ENCODE measurements around the gene ERAP2.
"Not testable (repeated sequence)": the region's sequence is repeated elsewhere in the genome, so short reads cannot be mapped to it uniquely, and the experiment has no call there.

The ERAP2 gene

DNA sequence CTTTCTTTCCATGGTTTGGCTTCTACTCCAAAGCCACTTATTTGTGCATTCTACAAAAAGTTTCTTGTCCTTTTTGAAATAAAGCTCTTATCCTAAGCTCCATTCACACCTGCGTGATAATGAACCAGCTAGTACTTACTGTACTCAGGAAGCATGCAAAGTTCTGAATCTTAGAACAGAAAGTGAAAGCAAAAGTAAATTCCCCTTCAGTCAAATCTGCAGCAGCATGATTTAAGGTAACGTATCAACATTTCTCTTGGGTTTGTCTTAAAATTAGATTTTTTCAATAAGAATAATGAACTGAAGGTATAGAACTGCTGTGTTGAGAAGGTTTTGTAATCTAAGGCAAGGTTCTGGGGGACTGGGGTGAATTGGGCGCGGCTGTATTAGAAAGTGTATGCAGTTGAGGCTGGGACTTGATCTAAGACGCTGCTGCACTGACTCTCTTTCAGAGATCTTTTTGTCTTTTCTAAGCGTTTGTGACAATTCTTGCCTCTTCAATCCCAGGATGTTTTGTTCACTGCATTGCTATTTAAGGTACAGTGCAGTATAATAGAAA is at the start of gene ERAP2:
ERAP2 (plus strand) TSS at position 209 of the 559 bp plus-strand sequence. CDS start 3,186 bp downstream, outside the sequence.
- in situ Hi-C loops (cut with MboI; ENCODE audit: low sequenced_read_pairs) = loop anchor here (25.0 kb wide), 1 partner anchor 286 kb away; no protein-coding TSS in a partner anchor

GRCh38 chr5:96829297-96829696 is 47.0 kb upstream of the ERAP2 start:
- in situ Hi-C loops (cut with MboI; ENCODE audit: low sequenced_read_pairs) = no loop called here

GRCh38 chr5:96834016-96834415 is 42.3 kb upstream of the ERAP2 start:
- in situ Hi-C loops (cut with MboI; ENCODE audit: low sequenced_read_pairs) = no loop called here

DNA sequence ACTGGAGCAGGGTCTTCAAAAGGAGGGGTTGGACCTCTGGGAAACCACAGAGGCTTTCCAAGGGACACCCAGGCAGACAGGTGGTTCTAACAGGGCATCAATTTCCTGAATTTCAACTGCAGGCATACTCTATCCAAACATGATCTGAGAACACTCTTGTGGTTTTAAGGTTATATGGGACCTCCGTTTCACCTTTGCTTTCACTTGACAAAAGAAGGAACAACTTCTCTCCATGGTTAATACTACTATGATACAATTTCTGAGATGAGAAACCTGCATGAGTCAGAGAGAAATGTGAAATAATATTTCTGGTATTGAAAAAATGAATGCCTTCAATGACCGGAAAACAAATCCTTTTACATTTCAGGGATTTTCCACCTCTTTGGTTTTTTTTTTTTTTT is 40.5 kb upstream of the ERAP2 start:
- in situ Hi-C loops (cut with MboI; ENCODE audit: low sequenced_read_pairs) = no loop called here

GRCh38 chr5:96836817-96837216 is 39.5 kb upstream of the ERAP2 start:
- in situ Hi-C loops (cut with MboI; ENCODE audit: low sequenced_read_pairs) = no loop called here

GRCh38 chr5:96837303-96837702 is 39.0 kb upstream of the ERAP2 start:
- in situ Hi-C loops (cut with MboI; ENCODE audit: low sequenced_read_pairs) = no loop called here

- in situ Hi-C loops (cut with MboI; ENCODE audit: low sequenced_read_pairs) = no loop called here
Observed at GRCh38 chr5:96838201-96839070, 37.9 kb upstream of the ERAP2 start.

DNA sequence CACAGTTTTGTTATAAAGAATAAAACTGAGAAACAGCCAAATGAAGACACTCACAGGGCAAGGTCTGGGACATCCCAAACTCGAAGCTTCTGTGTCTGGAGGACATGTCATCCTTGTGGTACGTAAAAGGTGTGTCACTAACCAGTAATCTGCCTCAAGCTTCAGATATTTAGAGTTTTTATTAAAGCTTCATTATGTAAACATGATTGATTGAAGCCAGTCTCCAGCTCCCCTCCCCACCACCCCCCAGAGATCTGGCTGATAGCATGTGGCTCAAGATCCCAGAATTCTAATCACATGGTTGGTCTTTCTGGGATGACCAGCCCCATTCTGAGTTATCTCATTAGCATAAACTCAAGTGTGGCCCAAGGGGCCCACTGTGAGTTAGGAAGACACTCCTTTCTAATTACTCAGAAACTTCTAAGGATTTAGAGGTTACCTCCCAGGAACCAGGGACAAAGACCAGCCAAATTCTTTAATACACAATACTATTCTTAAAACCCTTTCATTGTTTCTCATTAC is 37.2 kb upstream of the ERAP2 start:
- in situ Hi-C loops (cut with MboI; ENCODE audit: low sequenced_read_pairs) = no loop called here

DNA sequence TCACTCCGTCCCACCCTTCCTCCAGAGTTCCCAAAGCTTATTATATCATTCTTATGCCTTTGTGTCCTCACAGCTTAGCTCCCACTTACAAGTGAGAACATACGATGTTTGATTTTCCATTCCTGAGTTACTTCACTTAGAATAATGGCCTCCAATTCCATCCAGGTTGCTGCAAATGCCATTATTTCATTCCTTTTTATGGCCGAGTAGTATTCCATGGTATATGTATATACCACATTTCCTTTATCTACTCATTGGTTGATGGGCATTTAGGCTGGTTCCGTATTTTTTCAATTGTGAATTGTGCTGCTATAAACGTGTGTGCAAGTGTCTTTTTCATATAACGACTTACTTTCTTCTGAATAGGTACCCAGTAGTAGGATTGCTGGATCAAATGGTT is 34.4 kb upstream of the ERAP2 start:
- in situ Hi-C loops (cut with MboI; ENCODE audit: low sequenced_read_pairs) = not testable (repeated sequence)

DNA sequence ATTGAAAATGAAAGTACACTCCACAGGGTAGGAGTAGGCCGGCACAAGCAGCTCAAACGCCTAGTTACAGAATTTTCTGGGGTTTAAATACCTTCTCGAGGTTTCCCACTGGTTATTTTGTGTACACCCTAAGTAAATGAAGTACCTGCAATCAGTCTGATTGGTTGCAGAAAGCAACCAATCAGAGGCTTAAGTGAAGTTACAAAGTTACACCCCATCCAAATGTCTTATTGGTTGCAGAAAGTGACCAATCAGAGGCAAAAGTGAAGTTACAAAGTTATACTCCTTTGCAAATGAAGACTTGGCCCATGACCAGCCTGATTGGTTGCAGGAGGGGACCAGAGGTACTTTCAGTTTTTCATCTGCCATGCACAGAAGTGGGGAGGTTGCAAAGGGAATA is 33.2 kb upstream of the ERAP2 start:
- in situ Hi-C loops (cut with MboI; ENCODE audit: low sequenced_read_pairs) = no loop called here

DNA sequence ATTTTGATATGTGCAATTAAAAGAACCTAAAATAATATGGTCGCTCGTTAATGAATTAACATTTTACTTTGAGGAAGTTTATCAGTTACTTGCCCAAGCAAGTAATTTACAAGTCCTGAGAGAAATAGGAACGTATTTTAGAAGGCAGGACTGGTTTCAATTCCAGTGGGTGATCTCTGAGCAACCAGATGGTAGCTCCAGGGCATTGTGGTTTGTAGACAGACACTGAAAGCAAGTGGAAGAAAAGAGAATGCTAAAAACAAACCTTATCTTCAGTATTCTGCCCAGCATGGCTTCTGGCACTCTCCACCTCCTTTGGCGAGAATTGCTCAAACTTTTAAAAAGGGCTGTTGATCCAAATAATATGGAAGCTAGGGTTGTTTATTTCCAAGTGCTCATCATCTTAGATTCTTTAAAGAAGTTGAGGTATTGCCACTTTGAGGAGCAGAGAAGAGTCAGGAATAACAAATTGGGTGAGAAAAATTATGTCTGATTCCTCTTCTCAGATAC is 31.8 kb upstream of the ERAP2 start:
- in situ Hi-C loops (cut with MboI; ENCODE audit: low sequenced_read_pairs) = no loop called here

GRCh38 chr5:96851312-96852062 is 24.8 kb upstream of the ERAP2 start:
- in situ Hi-C loops (cut with MboI; ENCODE audit: low sequenced_read_pairs) = no loop called here

DNA sequence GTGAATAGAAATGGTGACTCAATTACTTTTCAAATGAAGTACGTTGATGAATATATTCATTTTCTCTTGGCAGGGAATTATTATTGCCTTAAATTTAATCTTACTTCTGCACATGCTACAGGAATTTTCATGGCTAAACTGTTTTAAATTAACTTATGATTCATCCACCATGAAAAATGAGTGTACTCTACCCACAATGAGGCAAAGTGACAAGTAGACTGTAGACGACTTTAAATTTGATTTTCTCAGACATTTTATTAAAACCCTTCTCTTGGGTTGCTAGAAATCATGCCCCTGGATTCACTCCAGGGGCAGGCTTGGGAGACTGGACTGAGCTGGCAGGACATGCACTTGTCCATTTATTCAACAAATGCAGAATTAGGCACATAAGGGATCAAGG is 23.5 kb upstream of the ERAP2 start:
- in situ Hi-C loops (cut with MboI; ENCODE audit: low sequenced_read_pairs) = no loop called here

GRCh38 chr5:96854067-96854466 is 22.2 kb upstream of the ERAP2 start:
- in situ Hi-C loops (cut with MboI; ENCODE audit: low sequenced_read_pairs) = no loop called here

DNA sequence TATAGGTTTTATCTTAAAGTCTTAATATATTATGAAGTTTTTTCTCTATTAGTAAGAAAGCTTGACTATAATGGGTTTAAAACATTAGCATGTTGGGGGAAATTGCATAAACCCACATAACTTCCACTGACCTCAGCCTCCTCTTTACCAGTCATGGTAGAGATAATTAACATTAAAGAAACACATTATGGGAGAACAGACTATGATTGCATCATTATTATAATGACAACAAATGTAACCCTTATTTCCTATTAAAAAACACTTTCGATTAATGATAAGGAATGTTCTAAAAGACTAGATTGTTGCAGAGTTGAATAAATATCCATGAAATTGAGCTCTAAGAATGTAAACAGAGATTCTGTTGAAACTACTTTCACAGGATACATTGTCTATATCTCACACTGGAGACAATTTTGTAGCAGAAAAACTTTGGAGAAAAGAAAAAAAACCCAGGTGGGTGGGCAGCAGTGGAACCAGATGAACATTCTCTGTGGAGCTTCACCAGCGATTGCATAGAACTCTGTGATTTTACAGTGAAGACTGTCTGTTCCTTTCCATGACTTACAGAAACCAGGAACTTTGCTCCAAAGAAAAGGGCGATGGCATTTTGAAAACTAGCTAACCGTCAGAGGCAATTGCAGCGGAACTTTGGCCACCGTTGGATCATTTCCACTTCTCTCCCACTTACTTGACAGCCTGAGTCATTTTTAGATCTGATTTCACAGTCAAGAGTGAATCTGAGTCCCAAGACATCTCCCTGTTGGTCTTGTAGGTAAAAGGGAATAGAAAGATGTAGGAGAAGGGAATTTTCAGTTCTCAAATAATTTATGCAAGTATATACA is 21.0 kb upstream of the ERAP2 start:
- in situ Hi-C loops (cut with MboI; ENCODE audit: low sequenced_read_pairs) = no loop called here

- in situ Hi-C loops (cut with MboI; ENCODE audit: low sequenced_read_pairs) = no loop called here
Observed at GRCh38 chr5:96856371-96856770, 19.9 kb upstream of the ERAP2 start.

DNA sequence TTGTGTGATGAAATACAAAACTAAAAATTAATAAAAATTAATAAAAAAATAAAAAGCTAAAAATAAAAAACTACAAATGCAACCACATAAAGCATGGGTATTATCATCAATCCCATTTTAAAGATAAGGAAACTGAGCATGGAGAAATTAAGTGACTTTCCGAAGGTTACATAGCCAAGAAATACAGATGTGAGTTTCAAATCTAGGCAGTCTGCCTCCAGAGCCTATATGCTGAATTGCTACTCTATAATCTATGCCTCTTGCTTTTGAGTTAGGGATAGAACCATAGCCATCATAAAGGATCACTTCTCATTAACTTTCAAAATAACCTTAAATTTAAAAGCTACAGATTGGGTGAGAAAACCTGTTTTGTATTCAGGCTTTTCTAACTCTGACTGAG is 18.8 kb upstream of the ERAP2 start:
- in situ Hi-C loops (cut with MboI; ENCODE audit: low sequenced_read_pairs) = no loop called here

DNA sequence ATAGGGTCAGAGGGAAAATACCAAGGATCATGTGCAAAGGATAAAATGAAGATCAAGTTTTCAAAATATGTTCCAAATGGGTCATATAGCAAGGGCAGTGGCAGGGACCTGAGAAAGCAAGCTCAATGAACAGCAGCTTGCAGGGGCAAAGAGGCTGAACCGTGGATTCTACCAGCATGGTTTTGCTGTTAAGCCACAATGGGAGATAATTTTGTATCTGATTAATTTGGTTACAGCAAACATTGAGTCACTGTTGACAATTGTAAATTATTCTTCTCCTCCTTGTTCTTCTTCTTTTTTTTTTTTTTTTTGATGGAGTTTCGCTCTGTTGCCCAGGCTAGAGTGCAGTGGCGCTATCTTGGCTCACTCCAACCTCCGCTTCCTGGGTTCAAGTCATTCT is 18.4 kb upstream of the ERAP2 start:
- in situ Hi-C loops (cut with MboI; ENCODE audit: low sequenced_read_pairs) = no loop called here

DNA sequence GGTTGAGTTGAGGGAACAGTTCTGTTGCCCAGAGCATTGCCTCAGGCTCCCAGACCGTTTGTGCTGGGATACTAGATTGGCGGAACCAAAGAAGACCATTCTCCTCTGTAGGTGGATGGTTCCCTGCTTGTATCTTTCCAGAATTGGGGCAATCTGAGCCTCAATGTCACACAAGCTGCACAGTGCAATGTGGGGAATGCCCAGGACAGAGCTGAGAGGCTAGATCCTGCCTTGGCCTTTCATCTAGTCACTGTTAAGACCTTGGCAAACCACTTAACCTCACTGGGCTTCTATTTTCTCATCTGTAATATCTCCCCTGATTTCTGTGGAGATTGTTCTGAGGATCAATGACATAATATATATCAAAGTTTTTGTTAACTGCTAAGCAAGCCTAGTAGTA is 16.9 kb upstream of the ERAP2 start:
- in situ Hi-C loops (cut with MboI; ENCODE audit: low sequenced_read_pairs) = no loop called here

DNA sequence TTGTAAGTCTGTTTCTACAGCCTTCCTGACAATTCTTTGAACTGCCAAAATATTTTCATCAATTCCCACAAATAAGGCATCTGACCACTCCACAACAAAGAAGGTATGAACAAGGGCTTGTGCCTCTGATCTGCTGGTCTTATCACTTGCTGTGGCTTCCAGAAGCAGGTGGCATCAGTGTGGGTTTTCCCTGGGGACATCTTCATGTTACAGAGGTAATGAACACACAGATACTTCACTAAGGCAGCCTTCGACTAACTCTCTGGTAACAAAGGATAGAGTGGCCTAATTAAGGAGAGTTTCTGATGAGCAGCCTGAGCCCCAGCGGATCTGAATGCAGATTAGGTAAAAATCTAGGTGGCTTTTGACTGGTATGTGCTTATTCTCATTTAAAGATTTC is 15.2 kb upstream of the ERAP2 start:
- in situ Hi-C loops (cut with MboI; ENCODE audit: low sequenced_read_pairs) = no loop called here
